HTERT RPE-1 (cell line): ENCODE results near the gene PACSIN2.
"Not testable (repeated sequence)": the region's sequence is repeated elsewhere in the genome, so short reads cannot be mapped to it uniquely, and the experiment has no call there.

Experiments used
- in situ Hi-C: fragments of 300-500 bp; cut with MboI; formaldehyde crosslinking; loops from 4 replicates; pipeline ENCODE4 v1.14.3; 2020; ENCODE audit warnings: low sequenced_read_pairs

Gene PACSIN2

GRCh38 chr22:42967933-42968332, 47.0 kb downstream of the PACSIN2 start:
- in situ Hi-C loops: no loop called here

GRCh38 chr22:42967005-42967404, 47.9 kb downstream of the PACSIN2 start:
- in situ Hi-C loops: no loop called here

GRCh38 chr22:42966497-42966896, 48.5 kb downstream of the PACSIN2 start:
- in situ Hi-C loops: no loop called here

GRCh38 chr22:42964994-42965699, 49.8 kb downstream of the PACSIN2 start:
- in situ Hi-C loops: no loop called here

GRCh38 chr22:42963231-42963595, 51.7 kb downstream of the PACSIN2 start:
- in situ Hi-C loops: no loop called here

GRCh38 chr22:42962295-42963230, 52.4 kb downstream of the PACSIN2 start:
- in situ Hi-C loops: no loop called here

GRCh38 chr22:42961810-42962209, 53.1 kb downstream of the PACSIN2 start:
- in situ Hi-C loops: no loop called here

- in situ Hi-C loops: not testable (repeated sequence)
These were observed 53.6 kb downstream of the PACSIN2 start for GRCh38 chr22:42961400-42961690.

GRCh38 chr22:42960531-42961399, 54.2 kb downstream of the PACSIN2 start:
- in situ Hi-C loops: no loop called here

GRCh38 chr22:42959576-42960509, 55.1 kb downstream of the PACSIN2 start:
- in situ Hi-C loops: no loop called here

GRCh38 chr22:42958937-42959336, 56.0 kb downstream of the PACSIN2 start:
- in situ Hi-C loops: no loop called here

- in situ Hi-C loops: no loop called here
These were observed 57.0 kb downstream of the PACSIN2 start for GRCh38 chr22:42957958-42958357.

GRCh38 chr22:42957544-42957943, 57.4 kb downstream of the PACSIN2 start:
- in situ Hi-C loops: no loop called here

GRCh38 chr22:42955848-42956247, 59.1 kb downstream of the PACSIN2 start:
- in situ Hi-C loops: no loop called here

GRCh38 chr22:42955087-42955635, 59.8 kb downstream of the PACSIN2 start:
- in situ Hi-C loops: no loop called here

GRCh38 chr22:42953751-42954150, 61.2 kb downstream of the PACSIN2 start:
- in situ Hi-C loops: not testable (repeated sequence)

- in situ Hi-C loops: no loop called here
These were observed 63.7 kb downstream of the PACSIN2 start for GRCh38 chr22:42951093-42951710.

GRCh38 chr22:42950281-42950680, 64.7 kb downstream of the PACSIN2 start:
- in situ Hi-C loops: no loop called here

- in situ Hi-C loops: no loop called here
These were observed 65.8 kb downstream of the PACSIN2 start for GRCh38 chr22:42949159-42949558.

- in situ Hi-C loops: no loop called here
These were observed 66.7 kb downstream of the PACSIN2 start for GRCh38 chr22:42948294-42948693.
